Caco-2 (cell line): ENCODE results near the gene FAM110A. TPM values are rescaled to one million over a fixed set of nuclear protein-coding genes. Genes with fewer than 3 reads are reported as not detected.
"Not testable (repeated sequence)": the region's sequence is repeated elsewhere in the genome, so short reads cannot be mapped to it uniquely, and the experiment has no call there.

ENCODE experiments used
- BruUV-seq: library from RNA; stranded (reverse); fragments of 400-500 nt; replicated peaks from 2 replicates; lab custom pipeline; 2021; lab: Mats Ljungman, UMichigan
- CTCF ChIA-PET: fragments of 300-600 bp; sonication (Branson Sonifier 250); formaldehyde crosslinking; loops from one replicate; lab custom pipeline; 2022; ENCODE audit warnings: antibody characterized with exemption; lab: Charles Lee
- POLR2A ChIA-PET: fragments of 300-600 bp; sonication (Branson Sonifier 250); formaldehyde crosslinking; loops from one replicate; lab custom pipeline; 2022; ENCODE audit warnings: antibody characterized with exemption; lab: Charles Lee
- DNase-seq, 2 experiments: peaks; one replicate each; pipeline versions ENCODE4 v3.0.0 to v3.0.0-alpha.2; 2020 to 2022
- H3K27me3 ChIP-seq: replicated peaks from 2 replicates; pipeline ENCODE4 v1.6.0; 2011; ENCODE audit warnings: low read length; ENCODE audit not compliant: control insufficient read depth, insufficient read depth
- H3K36me3 ChIP-seq: 2 replicates; pipeline ENCODE4 v1.5.1; 2011; ENCODE audit warnings: low read length; ENCODE audit not compliant: control insufficient read depth, insufficient read depth
- H3K4me1 ChIP-seq: fragments of 250-450 bp; sonication (Bioruptor Pico); 2 replicates; pipeline ENCODE4 v1.5.1; 2020; ENCODE audit warnings: mild to moderate bottlenecking
- H3K4me3 ChIP-seq: 2 replicates; pipeline ENCODE4 v1.5.1; 2011; ENCODE audit warnings: low read depth, mild to moderate bottlenecking, control low read depth, low read length
- H3K9me3 ChIP-seq: fragments of 250-450 bp; sonication (Bioruptor Pico); 2 replicates; pipeline ENCODE4 v1.5.1; 2020; ENCODE audit warnings: mild to moderate bottlenecking, moderate library complexity
- H3K27ac Mint-ChIP-seq: one replicate; pipeline ENCODE4 v1.8.0; 2022; ENCODE audit warnings: mixed read lengths; ENCODE audit not compliant: unreplicated experiment
- H3K27me3 Mint-ChIP-seq: one replicate; pipeline ENCODE4 v1.8.0; 2022; ENCODE audit warnings: mixed read lengths; ENCODE audit not compliant: insufficient read depth, unreplicated experiment
- H3K36me3 Mint-ChIP-seq: one replicate; pipeline ENCODE4 v1.8.0; 2022; ENCODE audit warnings: mild to moderate bottlenecking, mixed read lengths; ENCODE audit not compliant: insufficient read depth, unreplicated experiment
- H3K4me1 Mint-ChIP-seq: one replicate; pipeline ENCODE4 v1.8.0; 2022; ENCODE audit warnings: low read depth, mixed read lengths; ENCODE audit not compliant: unreplicated experiment
- H3K4me3 Mint-ChIP-seq: one replicate; pipeline ENCODE4 v1.8.0; 2022; ENCODE audit warnings: mild to moderate bottlenecking, moderate library complexity, mixed read lengths; ENCODE audit not compliant: unreplicated experiment
- H3K9me3 Mint-ChIP-seq: one replicate; pipeline ENCODE4 v1.8.0; 2022; ENCODE audit warnings: mixed read lengths; ENCODE audit not compliant: unreplicated experiment
- intact Hi-C: fragments of 100-400 bp; cut with micrococcal nuclease; formaldehyde crosslinking; loops from one replicate; pipeline ENCODE4 v1.10.0; 2022; ENCODE audit not compliant: unreplicated experiment
- total RNA-seq: library from RNA; stranded (reverse); gene quantifications from 2 replicates; pipeline ENCODE4 v1.2.3, GENCODE V29; 2022
- TF ChIP-seq, protein P1 (sequence below), 2 experiments: fragments of 200-600 bp in 1 of 2; IDR thresholded peaks; 1 replicate in 1 of 2; 2 replicates in 1 of 2; pipeline versions ENCODE4 v1.5.1 to v1.8.0; 2011 to 2022; ENCODE audit warnings: antibody characterized with exemption in 1 of 2, control low read depth in 1 of 2, inconsistent platforms in 1 of 2, low read depth in 1 of 2, low read length in 1 of 2, mild to moderate bottlenecking in 1 of 2, moderate library complexity in 1 of 2; ENCODE audit not compliant: insufficient read depth in 1 of 2, severe bottlenecking in 1 of 2, unreplicated experiment in 1 of 2

FAM110A gene
- total RNA-seq, 1 experiment from 2014 or later: 18.4 TPM

DNA sequence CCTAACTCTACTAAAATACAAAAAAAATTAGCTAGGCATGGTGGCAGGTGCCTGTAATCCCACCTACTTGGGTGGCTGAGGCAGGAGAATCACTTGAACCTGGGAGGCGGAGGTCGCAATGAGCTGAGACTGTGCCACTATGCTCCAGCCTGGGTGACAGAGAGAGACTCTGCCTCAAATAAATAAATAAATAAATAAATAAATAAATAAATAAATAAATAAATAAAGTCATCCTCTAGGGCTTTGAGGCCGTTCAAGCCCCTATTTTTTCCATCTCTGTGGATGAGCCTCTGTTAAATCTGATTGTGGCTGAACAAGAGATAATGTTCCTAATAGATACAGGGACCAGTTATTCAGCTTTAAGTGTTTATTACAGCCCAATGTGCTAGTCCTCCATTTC is 31.8 kb upstream of the FAM110A start:
- no TSS peak for BruUV-seq
- ChIA-PET POLR2A (no interaction called here), CTCF (interaction anchor here (0.8 kb wide), 1 partner anchor 13 kb away, joined by 3 read pairs; no protein-coding TSS in a partner anchor)
- Mint-ChIP-seq H3K27me3 (no peaks in the 10 kb centered on the region), H3K27ac (no peak overlapping the region), H3K4me1 (no peaks in the 10 kb centered on the region), H3K4me3 (no peak overlapping the region), H3K36me3 (no peaks in the 10 kb centered on the region), H3K9me3 (peaks cover 34% of the 10 kb centered on the region)
- no peak for DNase-seq
- intact Hi-C loops: no loop called here
- Histone ChIP-seq H3K36me3 (no peaks in the 10 kb centered on the region), H3K9me3 (peaks cover 28% of the 10 kb centered on the region), H3K27me3 (no peaks in the 10 kb centered on the region), H3K4me1 (no peaks in the 10 kb centered on the region), H3K4me3 (no peak overlapping the region)
- TF ChIP-seq, protein P1, sequence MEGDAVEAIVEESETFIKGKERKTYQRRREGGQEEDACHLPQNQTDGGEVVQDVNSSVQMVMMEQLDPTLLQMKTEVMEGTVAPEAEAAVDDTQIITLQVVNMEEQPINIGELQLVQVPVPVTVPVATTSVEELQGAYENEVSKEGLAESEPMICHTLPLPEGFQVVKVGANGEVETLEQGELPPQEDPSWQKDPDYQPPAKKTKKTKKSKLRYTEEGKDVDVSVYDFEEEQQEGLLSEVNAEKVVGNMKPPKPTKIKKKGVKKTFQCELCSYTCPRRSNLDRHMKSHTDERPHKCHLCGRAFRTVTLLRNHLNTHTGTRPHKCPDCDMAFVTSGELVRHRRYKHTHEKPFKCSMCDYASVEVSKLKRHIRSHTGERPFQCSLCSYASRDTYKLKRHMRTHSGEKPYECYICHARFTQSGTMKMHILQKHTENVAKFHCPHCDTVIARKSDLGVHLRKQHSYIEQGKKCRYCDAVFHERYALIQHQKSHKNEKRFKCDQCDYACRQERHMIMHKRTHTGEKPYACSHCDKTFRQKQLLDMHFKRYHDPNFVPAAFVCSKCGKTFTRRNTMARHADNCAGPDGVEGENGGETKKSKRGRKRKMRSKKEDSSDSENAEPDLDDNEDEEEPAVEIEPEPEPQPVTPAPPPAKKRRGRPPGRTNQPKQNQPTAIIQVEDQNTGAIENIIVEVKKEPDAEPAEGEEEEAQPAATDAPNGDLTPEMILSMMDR (IDR thresholded peaks at IDR 0.05; ENCODE audit: insufficient read depth in 1 of 2, low read depth in 1 of 2, low read length in 1 of 2, severe bottlenecking in 1 of 2, unreplicated experiment in 1 of 2): no peak

DNA sequence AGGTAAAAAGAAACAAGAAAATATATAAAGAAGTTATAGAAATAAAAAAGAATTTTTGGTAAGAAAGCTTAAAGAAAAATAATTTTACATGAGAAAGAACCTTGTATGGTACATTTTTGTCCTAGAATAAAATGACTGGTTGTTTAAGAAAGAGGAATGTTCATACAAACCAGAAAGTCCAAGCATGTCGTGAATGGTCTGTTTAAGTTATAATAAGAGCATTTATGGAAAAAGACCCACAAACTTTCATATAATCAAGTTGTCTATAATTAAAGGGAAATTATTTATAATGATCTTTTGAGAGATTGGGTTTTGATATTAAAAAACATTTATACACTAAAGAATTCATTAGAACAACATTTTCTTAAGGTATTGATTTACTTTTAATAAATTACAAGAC is 27.8 kb upstream of the FAM110A start:
- Mint-ChIP-seq H3K36me3 (peaks cover 2% of the 10 kb centered on the region), H3K9me3 (peaks cover 18% of the 10 kb centered on the region), H3K27me3 (no peaks in the 10 kb centered on the region), H3K27ac (no peak overlapping the region), H3K4me1 (no peaks in the 10 kb centered on the region), H3K4me3 (no peak overlapping the region)
- DNase-seq: no peak
- TF ChIP-seq, protein P1 (IDR thresholded peaks at IDR 0.05; ENCODE audit: insufficient read depth in 1 of 2, low read depth in 1 of 2, low read length in 1 of 2, severe bottlenecking in 1 of 2, unreplicated experiment in 1 of 2): no peak
- intact Hi-C loops: no loop called here
- Histone ChIP-seq H3K4me1 (no peaks in the 10 kb centered on the region), H3K36me3 (no peaks in the 10 kb centered on the region), H3K4me3 (no peak overlapping the region), H3K9me3 (peaks cover 30% of the 10 kb centered on the region), H3K27me3 (no peaks in the 10 kb centered on the region)
- ChIA-PET POLR2A (no interaction called here), CTCF (no interaction called here)
- BruUV-seq: no TSS peak

- H3K9me3 ChIP-seq, H3K27ac Mint-ChIP-seq, H3K36me3 ChIP-seq, H3K27me3 ChIP-seq, H3K4me3 ChIP-seq, H3K9me3 Mint-ChIP-seq, POLR2A ChIA-PET, H3K4me1 Mint-ChIP-seq, H3K27me3 Mint-ChIP-seq, H3K36me3 Mint-ChIP-seq, H3K4me3 Mint-ChIP-seq, BruUV-seq: not testable (repeated sequence)
- DNase-seq: peak; percentile 34 to 66
- peaks cover 11% of the 10 kb centered on the region for H3K4me1 ChIP-seq
- intact Hi-C loops: loop anchor here (10.0 kb wide), 1 partner anchor 373 kb away; the partner anchor contains the start of gene TMEM74B
- CTCF ChIA-PET: interaction anchor here (0.5 kb wide), 1 partner anchor 13 kb away, joined by 4 read pairs; no protein-coding TSS in a partner anchor
Measured at GRCh38 chr20:811776-812434, 21.6 kb upstream of the FAM110A start.

GRCh38 chr20:812435-812814 is 21.1 kb upstream of the FAM110A start:
- H3K4me1 ChIP-seq: peaks cover 11% of the 10 kb centered on the region
- H3K4me3 Mint-ChIP-seq, H3K9me3 Mint-ChIP-seq, POLR2A ChIA-PET, H3K9me3 ChIP-seq, DNase-seq, BruUV-seq, H3K27ac Mint-ChIP-seq, H3K36me3 Mint-ChIP-seq, CTCF ChIA-PET, H3K4me1 Mint-ChIP-seq, H3K27me3 ChIP-seq, H3K4me3 ChIP-seq, H3K36me3 ChIP-seq, H3K27me3 Mint-ChIP-seq: not testable (repeated sequence)
- intact Hi-C loops: loop anchor here (10.0 kb wide), 1 partner anchor 372 kb away; the partner anchor contains the start of gene TMEM74B
